ENCODE measurements around the gene CYP4F11.

DNA sequence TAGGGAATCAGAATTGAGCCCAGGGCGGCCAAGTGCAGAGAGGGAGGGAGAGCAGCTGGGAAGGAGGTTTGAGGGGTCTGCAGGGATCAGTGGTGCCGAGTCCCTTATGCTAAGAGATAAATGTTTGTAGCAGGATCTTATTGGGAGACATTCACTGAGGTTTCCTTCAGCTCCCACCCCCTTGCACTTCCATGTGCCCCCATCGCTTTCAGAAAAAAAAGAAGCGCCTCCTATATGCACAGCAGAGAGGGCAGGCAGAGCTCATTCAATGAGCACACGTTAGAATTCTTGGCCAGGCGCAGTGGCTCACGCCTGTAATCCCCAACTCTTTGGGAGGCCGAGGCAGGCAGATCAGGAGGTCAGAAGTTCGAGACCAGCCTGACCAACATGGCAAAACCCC is 64.5 kb downstream of the CYP4F11 start:
- TF ChIP-seq, protein P1, sequence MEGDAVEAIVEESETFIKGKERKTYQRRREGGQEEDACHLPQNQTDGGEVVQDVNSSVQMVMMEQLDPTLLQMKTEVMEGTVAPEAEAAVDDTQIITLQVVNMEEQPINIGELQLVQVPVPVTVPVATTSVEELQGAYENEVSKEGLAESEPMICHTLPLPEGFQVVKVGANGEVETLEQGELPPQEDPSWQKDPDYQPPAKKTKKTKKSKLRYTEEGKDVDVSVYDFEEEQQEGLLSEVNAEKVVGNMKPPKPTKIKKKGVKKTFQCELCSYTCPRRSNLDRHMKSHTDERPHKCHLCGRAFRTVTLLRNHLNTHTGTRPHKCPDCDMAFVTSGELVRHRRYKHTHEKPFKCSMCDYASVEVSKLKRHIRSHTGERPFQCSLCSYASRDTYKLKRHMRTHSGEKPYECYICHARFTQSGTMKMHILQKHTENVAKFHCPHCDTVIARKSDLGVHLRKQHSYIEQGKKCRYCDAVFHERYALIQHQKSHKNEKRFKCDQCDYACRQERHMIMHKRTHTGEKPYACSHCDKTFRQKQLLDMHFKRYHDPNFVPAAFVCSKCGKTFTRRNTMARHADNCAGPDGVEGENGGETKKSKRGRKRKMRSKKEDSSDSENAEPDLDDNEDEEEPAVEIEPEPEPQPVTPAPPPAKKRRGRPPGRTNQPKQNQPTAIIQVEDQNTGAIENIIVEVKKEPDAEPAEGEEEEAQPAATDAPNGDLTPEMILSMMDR (IDR thresholded peaks at IDR 0.05; ENCODE audit: borderline replicate concordance, extremely low read depth, low read length, poor library complexity, severe bottlenecking) = no peak
- TF ChIP-seq EZH2 (IDR thresholded peaks at IDR 0.05; ENCODE audit: borderline replicate concordance, low read depth, low read length, severe bottlenecking) = no peak

Measured in DND-41 (cell line).